Regular cardiac myocyte (primary cell): Measurements from ENCODE around the gene ENDOV. TPM values are rescaled to one million over a fixed set of nuclear protein-coding genes. Genes with fewer than 3 reads are reported as not detected.

ENCODE experiments used
- total RNA-seq: library from RNA; depleted of rRNA; stranded (reverse); fragments of >200 nt; gene quantifications from 2 replicates; pipeline ENCODE4 v1.2.3, GENCODE V29; 2014

Gene ENDOV
- 23.0 and 32.1 TPM in 2 replicates for total RNA-seq

DNA sequence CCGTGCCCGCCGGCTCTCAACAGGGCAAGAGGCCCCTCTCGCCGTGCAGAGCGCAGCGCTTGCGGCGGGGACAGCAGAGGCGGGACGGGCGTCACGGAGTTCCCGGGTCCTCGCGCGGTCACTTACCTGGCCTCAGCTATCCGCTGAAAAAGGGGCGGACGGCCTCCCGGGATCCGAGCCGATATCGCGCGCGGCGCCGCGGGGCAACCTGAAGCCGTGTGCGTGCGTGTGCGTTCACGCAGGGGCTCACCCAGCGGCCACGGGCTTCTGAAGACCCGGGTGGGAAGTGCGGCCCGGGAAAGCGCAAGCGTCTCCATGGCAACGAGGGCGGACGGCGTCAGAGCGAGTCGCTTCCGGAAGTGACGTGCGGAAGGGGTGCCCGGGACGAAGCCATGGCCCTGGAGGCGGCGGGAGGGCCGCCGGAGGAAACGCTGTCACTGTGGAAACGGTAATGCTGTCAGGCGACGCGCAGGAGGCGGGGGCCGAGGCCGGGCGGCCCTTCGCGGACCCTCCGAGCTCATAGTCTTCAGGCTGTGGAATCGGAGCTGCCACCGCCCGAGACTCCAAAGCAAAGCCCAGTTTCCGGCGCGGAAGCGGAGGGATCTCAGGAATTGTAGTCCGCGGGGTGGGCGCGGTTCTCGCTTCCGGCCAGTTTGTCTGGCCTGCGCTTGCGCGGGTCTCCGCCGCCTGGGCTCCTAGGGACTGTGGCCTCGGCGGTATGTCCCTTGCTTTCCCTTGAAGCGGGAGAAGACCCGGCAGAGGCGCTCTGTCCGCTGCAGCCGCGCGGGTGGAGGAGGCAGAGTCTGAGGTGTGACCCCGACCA lies at the start of gene ENDOV:
Gene ENDOV (plus strand): TSS at position 365 of the 823 bp plus-strand sequence. CDS start 28 bp downstream, at position 393.

DNA sequence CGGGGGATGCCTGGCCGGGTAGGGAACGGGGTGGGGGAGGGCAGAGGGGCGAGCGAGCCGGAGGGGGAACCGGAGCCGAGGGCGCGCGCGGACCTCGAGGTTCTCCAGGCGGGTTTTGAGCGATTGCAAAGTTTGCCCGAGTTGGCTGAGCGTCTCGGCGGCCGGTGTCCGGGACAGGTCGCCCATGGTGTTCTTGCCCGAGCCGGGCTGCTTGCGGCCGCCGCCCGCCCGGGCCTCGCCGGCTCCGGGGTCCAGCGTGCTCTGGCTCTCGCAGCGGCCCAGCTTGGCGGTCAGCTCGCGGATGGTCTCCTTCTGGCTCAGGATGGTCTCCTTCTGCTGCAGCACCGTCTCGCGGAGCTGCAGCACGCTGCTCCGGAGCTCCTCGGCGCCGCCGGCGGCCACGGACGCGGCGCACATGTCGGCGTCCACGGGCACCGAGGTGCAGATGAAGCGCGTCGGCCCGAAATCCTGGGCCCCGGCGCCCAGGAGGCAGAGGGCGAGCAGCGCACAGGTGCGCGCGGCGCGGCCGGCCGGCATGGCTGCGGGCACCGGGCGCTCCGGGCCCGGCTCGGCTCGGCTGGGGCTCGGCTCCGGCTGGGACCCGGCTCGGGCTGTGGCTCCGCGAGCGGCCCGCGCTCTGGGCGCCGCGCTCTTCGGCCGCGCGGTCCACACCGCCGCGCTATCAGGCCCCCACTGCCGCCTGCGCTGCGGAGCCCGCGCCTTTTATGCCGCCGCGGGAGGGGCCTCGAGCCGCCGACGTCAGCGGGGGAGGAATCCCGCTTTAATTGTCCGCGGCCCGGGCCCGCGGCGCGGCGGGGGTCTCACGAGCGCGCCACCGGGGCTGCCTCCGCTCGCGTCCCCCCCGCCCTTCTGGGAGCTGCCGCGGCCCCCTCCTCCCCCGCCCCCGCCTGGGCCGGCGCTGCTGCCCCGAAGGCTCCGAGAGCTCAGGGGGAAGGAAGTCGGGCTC lies 61.2 kb downstream of the ENDOV start, which contains the start of gene NPTX1:
Gene NPTX1 (minus strand): TSS at position 698 of the 967 bp plus-strand sequence. CDS start 161 bp downstream, at position 537.

Other genes with a start within 250 kb of the ENDOV start
- under 0.01 TPM in 1 of 2 replicates, not detected in the other for gene CARD14, start 245.1 kb upstream of the ENDOV start, total RNA-seq
- 5.4 and 6.9 TPM in 2 replicates for gene SGSH, start 194.8 kb upstream of the ENDOV start, total RNA-seq
- 4.0 and 7.3 TPM in 2 replicates for gene SLC26A11, start 194.7 kb upstream of the ENDOV start, total RNA-seq
- 66.7 and 95.6 TPM in 2 replicates for gene RNF213, start 154.3 kb upstream of the ENDOV start, total RNA-seq
- gene NPTX1, start 61.4 kb downstream of the ENDOV start, total RNA-seq = 5.6 and 8.4 TPM in 2 replicates
- gene RPTOR, start 129.7 kb downstream of the ENDOV start, total RNA-seq = 16.6 and 19.7 TPM in 2 replicates